Neural progenitor cell (in vitro differentiated cells): ENCODE data around the gene MDM2. TPM values are rescaled to one million over a fixed set of nuclear protein-coding genes. Genes with fewer than 3 reads are reported as not detected.
"Not testable (repeated sequence)": the region's sequence is repeated elsewhere in the genome, so short reads cannot be mapped to it uniquely, and the experiment has no call there.

ENCODE experiments used
- DNase-seq: peaks from one replicate; pipeline ENCODE4 v3.0.0-alpha.2; 2016; ENCODE audit warnings: low spot score
- H2AFZ ChIP-seq: fragments of 200-600 bp; sonication (generic); replicated peaks from 2 replicates; pipeline ENCODE4 v1.6.1; 2016; ENCODE audit warnings: antibody characterized with exemption
- H3F3A ChIP-seq: fragments of 200-600 bp; sonication (generic); 2 replicates; pipeline ENCODE4 v1.6.1; 2016; ENCODE audit warnings: antibody characterized with exemption, low read depth
- H3K27ac ChIP-seq: fragments of 200-600 bp; sonication (generic); 2 replicates; pipeline ENCODE4 v1.5.1; 2016; ENCODE audit warnings: mild to moderate bottlenecking
- H3K27me3 ChIP-seq: fragments of 200-600 bp; sonication (generic); 2 replicates; pipeline ENCODE4 v1.6.1; 2016; ENCODE audit warnings: mild to moderate bottlenecking, moderate library complexity
- H3K36me3 ChIP-seq: fragments of 200-600 bp; sonication (generic); 2 replicates; pipeline ENCODE4 v1.5.1; 2016
- H3K4me1 ChIP-seq: fragments of 200-600 bp; sonication (generic); 2 replicates; pipeline ENCODE4 v1.6.1; 2016; ENCODE audit warnings: mixed run types
- H3K4me2 ChIP-seq: fragments of 200-600 bp; sonication (generic); 2 replicates; pipeline ENCODE4 v1.6.1; 2016
- H3K4me3 ChIP-seq: fragments of 200-600 bp; sonication (generic); 2 replicates; pipeline ENCODE4 v1.5.1; 2016
- H3K79me2 ChIP-seq: fragments of 200-600 bp; sonication (generic); 2 replicates; pipeline ENCODE4 v1.6.1; 2016; ENCODE audit warnings: low read depth
- H3K9ac ChIP-seq: fragments of 200-600 bp; sonication (generic); 2 replicates; pipeline ENCODE4 v1.6.1; 2016
- H3K9me3 ChIP-seq: fragments of 200-600 bp; sonication (generic); 2 replicates; pipeline ENCODE4 v1.5.1; 2016; ENCODE audit warnings: low read depth
- H4K20me1 ChIP-seq: fragments of 200-600 bp; sonication (generic); 2 replicates; pipeline ENCODE4 v1.6.1; 2016; ENCODE audit warnings: low read depth
- H3K27ac Mint-ChIP-seq: 3 replicates; pipeline ENCODE4 v1.8.0; 2021; ENCODE audit warnings: mixed read lengths
- H3K27me3 Mint-ChIP-seq: 2 replicates; pipeline ENCODE4 v1.8.0; 2022; ENCODE audit warnings: low read depth, mild to moderate bottlenecking, inconsistent platforms, moderate library complexity, mixed read lengths; ENCODE audit not compliant: insufficient read depth
- H3K36me3 Mint-ChIP-seq: 3 replicates; pipeline ENCODE4 v1.8.0; 2021; ENCODE audit warnings: mixed read lengths
- H3K4me1 Mint-ChIP-seq: 3 replicates; pipeline ENCODE4 v1.8.0; 2021; ENCODE audit warnings: mixed read lengths
- H3K4me3 Mint-ChIP-seq: 3 replicates; pipeline ENCODE4 v1.8.0; 2021; ENCODE audit warnings: mild to moderate bottlenecking, moderate library complexity, mixed read lengths
- H3K9me3 Mint-ChIP-seq: 3 replicates; pipeline ENCODE4 v1.8.0; 2020; ENCODE audit warnings: mixed read lengths
- CTCF ChIP-seq: fragments of 200-600 bp; sonication (generic); IDR thresholded peaks from 2 replicates; pipeline ENCODE4 v1.5.1; 2017; ENCODE audit warnings: antibody characterized with exemption, mild to moderate bottlenecking
- EZH2 ChIP-seq: fragments of 200-600 bp; sonication (generic); IDR thresholded peaks from 2 replicates; pipeline ENCODE4 v1.6.1; 2017; ENCODE audit warnings: antibody characterized with exemption, mild to moderate bottlenecking, moderate library complexity
- EZH2phosphoT487 ChIP-seq: fragments of 200-600 bp; sonication (generic); IDR thresholded peaks from 2 replicates; pipeline ENCODE4 v1.6.1; 2017; ENCODE audit warnings: antibody characterized with exemption
- total RNA-seq: library from RNA; depleted of rRNA; stranded (reverse); fragments of >200 nt; gene quantifications from 2 replicates; pipeline ENCODE4 v1.2.3, GENCODE V29; 2015; ENCODE audit warnings: low replicate concordance

MDM2 gene
- total RNA-seq, 1 donor from 2014 or later = 93.8 TPM

GRCh38 chr12:68809190-68810026 is 1.4 kb downstream of the MDM2 start:
- Histone ChIP-seq H3K79me2 (peaks cover 58% of the 10 kb centered on the region), H4K20me1 (peaks cover 15% of the 10 kb centered on the region), H3K4me1 (no peaks in the 10 kb centered on the region), H3K27ac (no peak overlapping the region), H3K4me3 (peak overlapping the region; percentile 64), H3K27me3 (no peaks in the 10 kb centered on the region), H3K36me3 (peaks cover 8% of the 10 kb centered on the region), H3K4me2 (peak overlapping the region; percentile 84), H3K9ac (no peak overlapping the region), H2AFZ (no peak overlapping the region), H3K9me3 (no peaks in the 10 kb centered on the region), H3F3A (peaks cover 17% of the 10 kb centered on the region)
- Mint-ChIP-seq H3K9me3 (no peaks in the 10 kb centered on the region), H3K4me1 (peaks cover 27% of the 10 kb centered on the region), H3K27ac (peak overlapping the region; percentile 98), H3K36me3 (peaks cover 9% of the 10 kb centered on the region), H3K27me3 (peaks cover 5% of the 10 kb centered on the region), H3K4me3 (peak overlapping the region; percentile 97)
- DNase-seq = no peak
- no peak for TF ChIP-seq EZH2phosphoT487
- no peak for TF ChIP-seq EZH2
- no peak for TF ChIP-seq CTCF

- H3F3A ChIP-seq = peaks cover 17% of the 10 kb centered on the region
- H4K20me1 ChIP-seq = peaks cover 15% of the 10 kb centered on the region
- H3K4me3 ChIP-seq = peak overlapping the region; percentile 64
- not testable (repeated sequence) for DNase-seq, H3K9ac ChIP-seq, H3K9me3 Mint-ChIP-seq, H3K4me1 ChIP-seq, H3K27ac ChIP-seq, H3K36me3 Mint-ChIP-seq, H3K27ac Mint-ChIP-seq, H3K4me2 ChIP-seq, H3K27me3 Mint-ChIP-seq, H3K9me3 ChIP-seq, H2AFZ ChIP-seq, H3K36me3 ChIP-seq, H3K27me3 ChIP-seq
- H3K4me3 Mint-ChIP-seq = peak overlapping the region; percentile 97
- peaks cover 58% of the 10 kb centered on the region for H3K79me2 ChIP-seq
- peaks cover 25% of the 10 kb centered on the region for H3K4me1 Mint-ChIP-seq
These were observed 2.0 kb downstream of the MDM2 start for GRCh38 chr12:68810027-68810389.

GRCh38 chr12:68811573-68811972 is 3.6 kb downstream of the MDM2 start:
- DNase-seq, H3K9me3 Mint-ChIP-seq, H3K4me2 ChIP-seq, H3K27ac Mint-ChIP-seq, H3K27me3 Mint-ChIP-seq, H3K4me3 ChIP-seq, H3K27ac ChIP-seq, H3K4me1 ChIP-seq, H3K27me3 ChIP-seq, H3K9ac ChIP-seq, H2AFZ ChIP-seq, H3K4me3 Mint-ChIP-seq, H3K9me3 ChIP-seq: not testable (repeated sequence)
- peaks cover 63% of the 10 kb centered on the region for H3K79me2 ChIP-seq
- peaks cover 15% of the 10 kb centered on the region for H4K20me1 ChIP-seq
- H3K36me3 ChIP-seq = peaks cover 13% of the 10 kb centered on the region
- peaks cover 17% of the 10 kb centered on the region for H3F3A ChIP-seq
- peaks cover 10% of the 10 kb centered on the region for H3K36me3 Mint-ChIP-seq
- peaks cover 13% of the 10 kb centered on the region for H3K4me1 Mint-ChIP-seq

- Mint-ChIP-seq H3K27me3 (no peaks in the 10 kb centered on the region), H3K27ac (no peak overlapping the region), H3K4me1 (peaks cover 6% of the 10 kb centered on the region), H3K4me3 (no peak overlapping the region), H3K9me3 (no peaks in the 10 kb centered on the region), H3K36me3 (peaks cover 14% of the 10 kb centered on the region)
- Histone ChIP-seq H3K36me3 (peaks cover 19% of the 10 kb centered on the region), H3K79me2 (peaks cover 70% of the 10 kb centered on the region), H4K20me1 (peaks cover 15% of the 10 kb centered on the region), H3K4me3 (no peak overlapping the region), H3K4me1 (no peaks in the 10 kb centered on the region), H3K27ac (no peak overlapping the region), H2AFZ (no peak overlapping the region), H3F3A (peaks cover 5% of the 10 kb centered on the region), H3K27me3 (no peaks in the 10 kb centered on the region), H3K4me2 (no peak overlapping the region), H3K9me3 (no peaks in the 10 kb centered on the region), H3K9ac (no peak overlapping the region)
- TF ChIP-seq CTCF (no peak), EZH2phosphoT487 (no peak), EZH2 (no peak)
- DNase-seq = no peak
These were observed 4.7 kb downstream of the MDM2 start for GRCh38 chr12:68812553-68813241.
